Liver (tissue), 3 donors: Measurements from ENCODE around the gene SOX13.
A peak's percentile ranks its signal among the peaks of the same experiment; 100 is the strongest.

Experiments
- CTCF ChIP-seq: fragments of 150-350 bp; IDR thresholded peaks from 2 replicates; pipeline ENCODE4 v1.5.1; 2017; ENCODE audit warnings: improper control_type of control experiment, low read depth, low read length; ENCODE audit not compliant: missing input control
- EGR1 ChIP-seq, 2 donors: IDR thresholded peaks; 2 replicates each; pipeline ENCODE4 v1.6.1; 2016 to 2018; ENCODE audit warnings: antibody characterized with exemption in 2 of 2, low read depth in 2 of 2
- FOXA2 ChIP-seq: IDR thresholded peaks from 2 replicates; pipeline ENCODE4 v1.6.1; 2016; ENCODE audit warnings: antibody characterized with exemption
- JUND ChIP-seq, 2 donors: IDR thresholded peaks; 2 replicates each; pipeline ENCODE4 v1.6.1; 2016; ENCODE audit warnings: antibody characterized with exemption in 2 of 2
- MAX ChIP-seq: IDR thresholded peaks from 2 replicates; pipeline ENCODE4 v1.6.1; 2016; ENCODE audit warnings: antibody characterized with exemption
- SP1 ChIP-seq: IDR thresholded peaks from 2 replicates; pipeline ENCODE4 v1.6.1; 2018; ENCODE audit warnings: antibody characterized with exemption, mild to moderate bottlenecking
- TAF1 ChIP-seq: conservative IDR thresholded peaks from 2 replicates; pipeline ENCODE4 v1.6.1; 2016; ENCODE audit warnings: antibody characterized with exemption, mild to moderate bottlenecking
- donor health status: healthy.
- donor health status: healthy.

GRCh38 chr1:204127597-204128242 is 54.8 kb downstream of the SOX13 start:
- TF ChIP-seq MAX (no peak), CTCF (peak; percentile 99), FOXA2 (no peak), TAF1 (no peak), SP1 (peak; percentile 5), JUND (IDR thresholded peaks at IDR 0.05) (no peak), EGR1 (IDR thresholded peaks at IDR 0.05; ENCODE audit: low read depth in 2 of 2) (no peak)
